Esophagus muscularis mucosa (tissue), 4 donors: Measurements from ENCODE around the gene HS6ST3.

ENCODE experiments used
- EP300 ChIP-seq: sonication (generic); formaldehyde crosslinking; IDR thresholded peaks from one replicate; pipeline ENCODE4 v1.6.1; 2017; ENCODE audit warnings: antibody characterized with exemption
- POLR2A ChIP-seq: fragments of 450-650 bp; IDR thresholded peaks from one replicate; pipeline ENCODE4 v1.6.1; 2017; ENCODE audit warnings: antibody characterized with exemption, moderate library complexity, mild to moderate bottlenecking, low read depth
- TF ChIP-seq, protein P1 (sequence below), 3 experiments: fragments of 200-600 bp in 2 of 3; fragments of 450-650 bp in 1 of 3; sonication (generic) in 2 of 3; IDR thresholded peaks; one replicate each; pipeline ENCODE4 v1.5.1; 2017 to 2019; ENCODE audit warnings: antibody characterized with exemption in 3 of 3, mild to moderate bottlenecking in 2 of 3, moderate library complexity in 1 of 3

DNA sequence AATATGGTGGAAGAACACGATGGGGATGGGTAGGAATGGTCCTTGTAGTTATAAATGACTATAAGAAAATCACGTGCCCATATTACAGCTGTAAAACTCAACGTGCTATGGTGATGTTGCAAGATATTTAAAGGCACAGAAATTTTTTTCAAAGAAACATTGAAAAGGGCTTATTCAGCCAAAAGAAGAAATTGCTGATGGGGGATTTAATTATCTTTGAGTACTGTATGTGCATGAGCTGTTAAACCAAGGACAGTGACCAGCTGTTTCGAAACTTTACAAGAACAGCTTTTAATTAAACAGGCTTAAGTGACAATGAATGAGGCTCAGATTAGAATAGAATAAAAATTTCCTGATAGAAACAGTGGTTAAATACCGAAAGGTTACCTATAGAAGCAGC, 339.0 kb downstream of the HS6ST3 start:
- TF ChIP-seq, protein P1, sequence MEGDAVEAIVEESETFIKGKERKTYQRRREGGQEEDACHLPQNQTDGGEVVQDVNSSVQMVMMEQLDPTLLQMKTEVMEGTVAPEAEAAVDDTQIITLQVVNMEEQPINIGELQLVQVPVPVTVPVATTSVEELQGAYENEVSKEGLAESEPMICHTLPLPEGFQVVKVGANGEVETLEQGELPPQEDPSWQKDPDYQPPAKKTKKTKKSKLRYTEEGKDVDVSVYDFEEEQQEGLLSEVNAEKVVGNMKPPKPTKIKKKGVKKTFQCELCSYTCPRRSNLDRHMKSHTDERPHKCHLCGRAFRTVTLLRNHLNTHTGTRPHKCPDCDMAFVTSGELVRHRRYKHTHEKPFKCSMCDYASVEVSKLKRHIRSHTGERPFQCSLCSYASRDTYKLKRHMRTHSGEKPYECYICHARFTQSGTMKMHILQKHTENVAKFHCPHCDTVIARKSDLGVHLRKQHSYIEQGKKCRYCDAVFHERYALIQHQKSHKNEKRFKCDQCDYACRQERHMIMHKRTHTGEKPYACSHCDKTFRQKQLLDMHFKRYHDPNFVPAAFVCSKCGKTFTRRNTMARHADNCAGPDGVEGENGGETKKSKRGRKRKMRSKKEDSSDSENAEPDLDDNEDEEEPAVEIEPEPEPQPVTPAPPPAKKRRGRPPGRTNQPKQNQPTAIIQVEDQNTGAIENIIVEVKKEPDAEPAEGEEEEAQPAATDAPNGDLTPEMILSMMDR (IDR thresholded peaks at IDR 0.05): no peak
- TF ChIP-seq POLR2A: no peak
- TF ChIP-seq EP300: no peak
